SU-DHL-6 (cell line): ENCODE measurements around the gene UBAC2.

Experiments used
- CTCF ChIP-seq: fragments of 200-600 bp; sonication (generic); IDR thresholded peaks from one replicate; pipeline ENCODE4 v1.5.1; 2017; ENCODE audit warnings: antibody characterized with exemption, mild to moderate bottlenecking, low read length, moderate library complexity; ENCODE audit not compliant: insufficient read depth, poor library complexity, severe bottlenecking
- EZH2phosphoT487 ChIP-seq: fragments of 200-600 bp; sonication (generic), shearing (Covaris generic); conservative IDR thresholded peaks from 2 replicates; pipeline ENCODE4 v1.6.1; 2018; ENCODE audit warnings: mild to moderate bottlenecking, antibody characterized with exemption, low read length, moderate library complexity, mixed read lengths

- TF ChIP-seq CTCF = no peak
- TF ChIP-seq EZH2phosphoT487 = no peak
Measured at GRCh38 chr13:99375738-99376080, 175.1 kb downstream of the UBAC2 start.
